GM19463 (cell line): Measurements from ENCODE around the gene ESRRB.

Experiments used
- ATAC-seq: cut with Tn5 transposase; IDR thresholded peaks from one replicate; pipeline ENCODE4 v1.9.1; 2021; ENCODE audit warnings: mild to moderate bottlenecking, moderate library complexity; ENCODE audit not compliant: unreplicated experiment

ESRRB gene

DNA sequence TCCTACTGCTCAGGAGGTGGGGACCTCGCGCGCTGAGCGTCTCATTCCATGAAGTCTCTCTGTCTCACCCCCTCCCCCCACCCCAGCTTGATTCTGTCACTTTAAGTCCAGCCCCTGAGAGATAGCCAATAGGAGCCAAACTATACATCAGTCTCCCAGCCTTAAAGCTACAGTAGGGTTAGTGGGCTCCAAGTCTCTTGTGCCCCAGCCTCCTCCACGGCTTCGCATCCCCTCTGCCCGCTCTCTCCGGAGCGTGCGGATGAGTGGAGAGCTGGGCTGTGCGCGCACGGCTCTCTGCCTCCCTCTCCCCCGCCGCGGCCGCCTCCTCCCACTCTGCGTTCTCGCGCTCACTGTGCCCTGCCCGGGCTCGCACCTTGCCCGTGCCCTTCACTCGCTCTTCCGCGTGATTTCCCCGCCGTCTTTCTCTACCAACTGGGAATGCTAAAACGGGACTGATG is at the start of gene ESRRB:
TSS of gene ESRRB (plus strand) at position 191 of the 458 bp plus-strand sequence. CDS start at position 456, 265 bp downstream.
- ATAC-seq = no peak

DNA sequence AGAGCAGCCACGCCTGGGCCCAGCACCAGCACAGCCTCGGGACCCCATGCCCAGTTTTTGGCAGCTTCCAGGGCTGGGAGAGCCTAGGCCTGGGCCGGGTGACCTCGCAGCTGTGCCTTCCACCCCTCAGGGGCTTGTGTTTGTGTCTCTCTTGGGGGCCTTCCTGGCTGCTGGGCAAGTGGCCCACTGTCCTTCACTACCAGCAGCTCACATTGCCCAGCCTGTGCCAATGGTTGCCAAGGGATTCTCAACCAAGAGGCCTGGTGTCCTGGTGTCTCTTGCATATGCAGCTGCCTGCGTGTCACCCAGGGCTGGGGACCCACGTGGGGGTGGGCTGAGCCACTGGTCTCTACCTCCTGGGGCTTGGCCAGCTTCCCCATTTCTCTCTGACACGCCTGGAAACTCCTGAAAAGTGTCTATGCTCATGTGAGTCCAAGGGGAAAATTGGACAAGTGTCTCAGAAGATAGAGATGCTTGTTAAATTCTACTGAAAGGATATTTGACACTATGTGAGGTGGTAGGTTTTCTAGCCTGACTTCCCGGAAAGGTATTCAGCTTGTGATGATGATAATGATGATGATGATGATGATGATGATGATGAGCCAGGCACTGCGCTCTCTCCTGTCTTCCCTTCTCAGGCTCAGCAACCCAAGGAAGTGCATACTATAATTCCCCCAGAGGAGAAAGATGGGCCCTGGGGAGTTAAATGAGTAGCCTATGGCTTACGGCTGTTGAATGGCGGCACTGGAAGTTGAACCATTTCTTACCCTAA is 48.8 kb upstream of the ESRRB start:
- no peak for ATAC-seq

DNA sequence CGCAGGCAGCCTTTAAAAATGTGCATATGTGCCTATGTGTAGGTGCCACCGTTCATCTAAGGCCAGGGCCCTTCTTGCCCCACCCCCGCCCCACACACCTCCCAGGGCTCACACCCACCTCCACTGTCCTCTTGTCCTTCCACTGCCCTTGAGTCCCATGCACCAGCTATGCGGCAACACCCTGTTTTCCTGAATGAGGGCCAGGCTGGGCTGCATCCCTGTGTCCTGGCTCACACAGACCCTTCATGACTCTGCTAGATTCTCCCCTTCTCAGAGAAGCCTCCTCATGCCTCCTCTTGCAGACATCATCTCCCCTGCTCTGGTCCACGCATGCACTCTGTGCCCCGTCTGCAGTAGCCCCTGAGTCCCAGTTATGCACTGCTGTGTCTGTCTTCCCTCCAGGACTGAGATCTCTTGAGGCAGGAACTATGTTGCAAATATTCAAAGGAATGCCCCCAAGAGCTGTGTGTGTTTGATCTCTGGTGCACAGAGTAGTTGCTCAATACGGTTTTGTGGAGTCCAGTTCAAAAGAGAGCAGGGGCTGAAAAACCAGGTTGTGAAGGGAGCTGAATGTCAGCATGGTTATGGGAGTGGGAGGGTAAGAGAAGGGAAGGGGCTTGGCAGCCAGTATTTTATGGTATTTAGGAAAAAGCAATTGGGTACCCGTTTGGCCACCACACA is 47.3 kb upstream of the ESRRB start:
- no peak for ATAC-seq

DNA sequence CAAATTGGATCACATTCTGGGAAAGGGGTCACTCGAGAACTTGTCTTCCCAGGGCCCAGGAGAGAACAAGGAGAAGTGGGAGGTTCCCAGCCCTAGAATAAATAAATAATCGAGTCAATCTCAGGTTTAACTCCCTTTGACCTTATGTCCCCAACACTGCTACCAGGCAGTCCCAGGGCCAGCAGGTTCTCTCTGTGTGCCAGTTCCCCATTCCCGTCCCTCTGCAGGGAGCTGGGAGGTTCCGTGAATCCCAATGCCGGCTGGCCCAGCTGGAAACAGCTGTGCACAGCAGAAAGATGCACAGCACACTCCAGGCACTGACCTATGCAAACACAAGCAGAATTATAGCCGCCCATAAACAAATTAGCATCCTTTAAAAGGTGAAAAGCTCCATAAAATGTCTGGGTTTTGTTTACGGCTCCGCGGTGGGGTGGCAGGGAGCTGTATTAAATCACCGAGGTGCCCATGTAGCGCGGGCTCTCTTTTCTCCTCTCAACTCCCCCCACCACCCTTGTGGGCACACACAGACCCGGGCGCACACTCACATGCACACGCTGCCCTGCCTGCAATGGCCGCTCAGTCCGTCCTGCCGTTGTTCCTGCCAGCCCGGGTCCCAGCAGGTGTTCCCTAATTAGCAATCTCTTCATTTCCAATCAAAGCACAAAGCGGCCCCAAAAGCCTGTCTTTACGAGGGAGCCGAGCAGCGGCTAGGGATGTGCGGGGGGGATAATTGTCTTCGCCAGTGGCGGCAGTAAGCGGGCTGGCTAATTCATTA is 46.6 kb upstream of the ESRRB start:
- ATAC-seq = no peak

DNA sequence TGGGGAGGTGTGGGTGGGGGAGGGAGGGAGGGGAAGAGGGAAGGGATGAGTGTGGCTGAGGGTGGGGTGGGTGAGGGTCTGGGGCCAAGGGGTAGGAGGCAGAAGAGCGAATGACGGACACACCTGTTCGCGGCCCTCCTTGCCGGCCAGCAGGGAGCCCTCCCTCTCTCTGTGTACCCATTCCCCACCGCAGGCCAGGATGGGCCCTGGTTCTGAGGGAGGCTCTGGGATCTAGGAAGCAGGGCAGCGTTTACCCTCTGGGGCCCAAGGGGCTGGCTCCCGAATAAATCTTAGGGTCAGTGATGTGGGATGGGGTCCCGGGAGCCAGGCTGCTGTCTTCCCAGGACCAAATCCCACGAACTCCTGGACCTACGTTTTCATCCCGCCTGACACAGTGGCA is 46.0 kb upstream of the ESRRB start:
- no peak for ATAC-seq

DNA sequence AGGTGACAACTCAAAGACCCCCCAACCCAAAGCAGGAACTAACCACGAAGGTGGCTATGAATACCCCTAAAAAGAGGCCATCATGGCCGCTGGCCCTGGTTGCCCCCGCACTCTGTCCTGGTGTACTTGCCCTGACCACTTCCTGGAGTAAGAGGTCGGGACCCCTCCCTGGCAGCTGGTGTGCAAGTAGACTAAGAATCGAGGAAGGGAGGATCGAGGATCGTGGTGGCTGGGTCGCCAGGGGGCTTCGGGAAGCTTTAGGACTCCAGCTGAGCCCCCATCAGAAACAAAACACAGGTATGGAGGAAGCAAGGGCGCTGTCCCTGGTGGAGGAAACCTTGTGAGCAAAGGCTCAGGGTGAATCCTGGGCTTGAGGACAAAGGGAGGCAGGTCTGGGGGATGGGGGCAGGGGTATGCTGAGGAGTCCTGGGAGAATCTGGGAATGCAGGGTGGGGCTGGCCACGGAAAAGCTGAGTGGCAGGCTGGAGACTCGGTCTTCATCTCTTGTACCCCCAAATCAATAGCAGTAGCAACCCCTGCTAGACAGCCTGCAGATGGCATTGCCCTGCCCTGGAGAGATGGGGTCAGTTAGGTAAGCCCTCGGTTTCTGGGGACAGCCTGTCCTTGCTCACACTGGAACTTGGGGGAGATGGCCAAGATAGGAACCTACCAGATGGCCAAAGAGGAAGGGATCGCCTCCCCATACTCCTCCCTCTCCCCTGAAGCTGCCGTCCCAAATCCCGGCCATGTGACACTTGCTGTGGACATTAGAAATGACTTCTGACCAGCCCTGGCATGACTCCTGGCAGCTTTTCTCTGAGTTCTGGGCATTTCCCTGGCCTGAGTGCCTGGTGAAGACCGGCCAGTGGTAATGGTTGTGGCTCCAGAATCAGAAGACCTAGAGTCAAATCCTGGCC is 45.3 kb upstream of the ESRRB start:
- ATAC-seq = no peak

DNA sequence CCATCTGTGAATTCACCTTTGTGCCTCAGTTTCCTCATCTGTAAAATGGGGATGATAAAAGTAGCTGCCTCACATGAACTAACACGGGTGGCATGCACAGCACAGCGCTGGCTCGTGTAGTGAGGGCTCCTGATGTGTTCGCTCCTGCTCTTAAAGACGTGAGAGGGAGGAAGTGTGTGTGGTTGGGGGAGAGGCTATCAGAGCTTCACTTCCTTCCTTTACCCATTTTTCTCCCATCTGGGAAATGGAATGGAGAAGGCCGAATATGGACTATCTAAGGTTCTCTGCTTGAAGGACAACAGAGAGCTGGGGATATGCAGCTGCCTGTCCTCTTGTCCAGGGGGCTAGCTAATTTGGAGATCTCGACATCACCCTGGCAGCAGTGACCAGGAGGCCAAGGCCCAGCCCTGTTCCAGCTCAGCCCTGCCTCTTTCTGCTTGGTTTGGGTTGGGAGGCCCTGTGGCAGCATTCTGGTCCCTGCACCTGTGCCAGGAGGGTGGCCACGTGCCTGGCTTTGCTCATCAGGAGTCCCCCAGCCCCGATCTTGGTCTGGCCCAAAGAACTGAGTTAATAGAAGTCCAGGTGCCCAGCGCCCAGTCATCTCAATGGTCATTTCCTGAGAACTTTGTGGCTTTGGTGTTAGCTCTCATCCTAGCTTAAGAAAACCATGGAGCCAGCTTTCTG is 44.5 kb upstream of the ESRRB start:
- no peak for ATAC-seq

DNA sequence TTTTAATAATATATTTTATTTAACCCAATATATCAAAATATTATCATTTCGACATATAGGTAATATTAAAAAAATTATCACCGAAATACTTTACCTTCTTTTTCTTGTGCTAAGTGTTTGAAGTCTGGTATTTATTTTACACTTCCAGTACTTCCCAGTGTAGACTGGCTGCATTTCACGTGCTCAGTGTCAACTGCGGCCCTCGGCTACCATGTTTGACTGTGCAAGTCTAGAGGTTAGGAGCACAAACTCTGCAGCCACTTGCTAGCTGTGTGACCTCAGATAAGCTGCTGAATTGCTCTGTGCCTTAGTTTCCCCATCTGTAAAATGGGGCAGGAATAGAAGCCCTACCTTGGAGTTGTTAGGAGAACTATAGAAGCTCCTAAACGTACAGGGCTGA is 42.3 kb upstream of the ESRRB start:
- no peak for ATAC-seq

DNA sequence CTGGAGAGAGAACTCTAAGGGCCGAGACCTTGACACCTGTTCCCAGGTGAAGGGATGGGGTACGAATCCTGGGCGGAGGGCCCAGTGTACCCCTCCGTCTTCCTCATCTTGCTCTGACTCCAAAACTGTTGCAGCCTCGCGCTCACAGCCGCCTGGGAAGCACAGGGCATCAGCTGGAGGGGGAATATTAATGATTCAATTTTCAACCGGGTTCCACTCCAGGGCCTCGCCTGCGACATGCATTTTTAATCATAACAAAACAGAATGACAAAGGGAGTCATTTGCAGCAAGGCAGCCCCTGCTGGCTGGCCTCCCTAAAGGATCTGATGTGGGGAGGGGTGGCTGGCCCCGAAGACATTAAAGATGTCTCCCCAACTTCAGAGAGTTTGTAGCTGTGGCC is 41.6 kb upstream of the ESRRB start:
- ATAC-seq = no peak

DNA sequence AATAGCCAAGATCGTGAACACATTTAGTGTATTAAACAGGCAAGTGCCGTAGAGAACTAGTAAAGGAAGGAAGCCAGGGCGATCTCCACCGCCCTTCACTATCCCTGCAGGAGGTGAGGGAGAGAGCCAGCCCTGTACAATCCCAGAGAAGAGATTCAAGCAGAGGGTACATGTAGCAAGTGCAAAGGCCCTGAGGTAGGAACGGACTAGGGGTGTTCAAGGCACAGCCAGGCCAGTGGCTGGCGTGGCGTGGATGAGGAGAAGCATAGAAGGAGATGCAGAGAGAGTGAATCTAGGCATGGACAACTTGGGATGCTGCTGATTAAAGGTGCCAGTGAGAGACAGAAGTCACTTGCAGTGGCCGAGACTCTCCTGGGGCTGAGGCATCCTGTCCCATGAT is 39.1 kb upstream of the ESRRB start:
- ATAC-seq = no peak

DNA sequence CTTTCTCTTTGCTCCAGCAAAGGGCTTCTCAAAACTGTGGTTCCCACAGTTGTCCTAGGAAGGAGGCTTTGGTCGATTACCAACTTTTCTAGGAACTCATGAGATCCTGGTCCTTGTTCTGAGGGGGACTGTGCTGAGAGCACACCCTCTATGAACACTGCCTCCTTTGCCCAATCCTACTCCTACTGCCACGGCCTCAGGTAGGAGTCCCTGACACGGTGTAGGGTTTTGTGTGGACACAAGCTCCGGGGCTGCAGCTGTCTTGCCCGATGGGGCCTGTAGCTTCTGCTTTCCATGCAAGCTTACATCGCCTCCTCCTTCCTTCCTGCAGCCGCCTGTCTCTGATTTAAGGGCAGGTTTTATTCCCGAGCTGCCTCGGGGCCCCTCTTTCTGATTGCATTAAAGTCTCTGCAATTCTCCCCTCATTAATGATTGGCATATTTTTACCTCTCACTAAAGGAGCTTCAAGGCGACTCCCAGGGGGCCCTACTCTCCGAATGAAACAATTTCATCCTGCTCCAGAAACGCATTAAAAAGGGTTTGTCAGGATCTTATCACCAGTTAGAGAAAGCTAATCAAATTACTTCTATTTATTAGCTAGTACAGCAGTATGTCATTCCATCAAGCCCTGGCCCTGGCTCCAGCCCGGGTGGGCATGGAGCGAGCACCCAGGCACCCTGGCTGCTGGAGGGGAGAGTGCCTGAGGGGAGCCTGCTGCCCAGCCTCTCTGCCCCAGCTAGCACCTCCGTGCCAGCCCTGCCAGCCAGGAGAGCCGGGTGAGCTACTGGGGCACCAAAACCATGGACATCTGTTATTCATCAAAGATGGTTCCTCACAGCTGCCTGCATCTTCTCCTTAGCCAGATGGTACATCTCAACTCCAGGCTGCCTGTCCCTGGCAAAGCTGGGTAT is 38.0 kb upstream of the ESRRB start:
- no peak for ATAC-seq

DNA sequence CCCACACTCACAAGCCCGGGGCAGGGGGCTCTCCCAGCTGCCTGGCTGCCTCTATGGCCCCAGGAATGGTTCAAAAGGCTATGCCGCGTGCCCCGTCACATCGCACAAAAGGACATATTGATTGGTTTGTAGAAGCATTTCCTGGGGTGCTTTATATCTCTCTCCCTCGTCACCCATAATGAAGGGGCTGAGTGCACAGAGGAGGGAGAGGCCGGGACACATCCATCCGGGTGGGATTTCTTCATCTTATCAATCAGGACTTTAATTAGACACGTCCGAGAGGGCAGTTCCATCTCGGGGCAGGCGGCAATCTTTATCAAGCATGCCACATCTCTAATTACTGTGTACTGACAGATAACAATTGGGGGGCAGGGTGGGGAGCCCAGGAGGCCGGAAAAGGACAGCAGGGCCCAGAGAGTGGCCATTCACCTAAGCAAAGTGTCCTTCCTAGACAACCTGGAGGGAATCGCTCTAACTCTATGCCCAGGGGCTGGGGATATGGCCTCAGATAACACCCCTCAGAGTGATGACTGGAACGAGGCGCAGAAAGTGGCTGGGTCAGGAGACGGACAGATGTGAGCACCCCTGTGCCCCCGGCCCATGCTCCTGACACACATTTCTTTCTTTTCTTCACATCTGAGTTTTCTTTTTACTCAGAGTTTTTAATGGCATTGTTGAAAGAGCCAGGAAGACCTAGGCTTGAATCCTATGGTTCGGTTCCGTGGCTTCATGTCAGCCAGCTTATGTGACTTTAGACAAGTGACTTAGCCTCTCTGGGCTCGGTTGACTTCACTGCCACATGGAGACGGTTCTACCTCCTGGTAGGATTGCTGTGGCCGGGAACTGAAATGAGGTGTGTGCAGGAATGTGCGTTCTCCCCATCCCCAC is 36.0 kb upstream of the ESRRB start:
- ATAC-seq = no peak

DNA sequence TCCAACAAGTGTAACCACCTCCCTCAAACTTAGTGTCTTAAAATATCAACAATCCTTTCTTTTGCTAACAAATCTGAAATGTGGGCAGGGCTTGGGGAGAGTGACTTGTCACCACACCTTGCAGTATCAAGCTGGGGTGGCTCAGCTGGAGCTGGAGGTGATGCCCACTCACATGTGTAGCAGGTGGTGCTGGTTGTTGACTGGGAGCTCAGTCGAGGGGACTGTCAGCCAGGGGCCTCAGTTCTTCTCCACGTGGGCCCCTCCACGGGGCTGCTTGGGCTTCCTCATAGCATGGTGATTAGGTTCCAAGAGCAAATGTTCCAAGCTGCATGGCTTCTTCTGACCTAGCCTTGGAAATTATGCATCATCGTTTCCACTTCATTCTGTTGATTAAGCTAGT is 32.6 kb upstream of the ESRRB start:
- no peak for ATAC-seq

DNA sequence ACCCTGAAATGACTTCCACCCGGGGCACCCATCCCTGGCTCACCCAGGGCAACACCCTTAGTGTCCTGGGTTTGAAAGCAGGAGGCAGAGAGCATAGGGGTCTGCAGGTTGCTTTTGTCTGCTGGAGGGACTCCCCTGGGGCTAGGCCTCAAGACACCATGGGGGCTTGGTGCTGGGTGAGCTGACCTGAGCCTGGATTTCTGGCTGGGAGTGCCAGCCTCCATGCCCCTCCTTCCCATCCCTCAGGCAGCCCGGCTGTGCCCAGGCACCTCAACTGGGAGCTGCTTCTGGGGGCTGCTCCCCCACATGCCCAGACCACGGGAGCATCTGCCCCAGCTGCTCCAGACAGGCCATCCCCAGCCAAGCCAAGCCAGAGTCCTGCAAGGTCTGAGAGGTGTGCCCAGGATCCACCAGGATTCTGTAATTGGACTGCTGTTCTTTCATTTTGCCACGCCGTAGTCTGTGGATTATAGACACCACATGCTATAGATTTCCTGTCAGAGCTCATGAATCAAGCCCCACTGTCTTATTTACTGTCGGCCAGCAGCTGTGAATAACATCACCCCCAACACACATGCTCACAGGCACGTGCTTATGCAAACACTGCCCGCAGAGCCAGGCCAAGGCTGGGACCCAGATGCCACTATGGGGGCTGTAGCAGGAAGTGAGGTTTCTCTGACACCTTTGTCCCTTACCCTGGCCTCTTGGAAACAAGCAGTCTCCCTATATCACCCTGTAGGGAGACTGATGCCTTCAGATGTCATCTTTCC is 29.4 kb upstream of the ESRRB start:
- no peak for ATAC-seq

DNA sequence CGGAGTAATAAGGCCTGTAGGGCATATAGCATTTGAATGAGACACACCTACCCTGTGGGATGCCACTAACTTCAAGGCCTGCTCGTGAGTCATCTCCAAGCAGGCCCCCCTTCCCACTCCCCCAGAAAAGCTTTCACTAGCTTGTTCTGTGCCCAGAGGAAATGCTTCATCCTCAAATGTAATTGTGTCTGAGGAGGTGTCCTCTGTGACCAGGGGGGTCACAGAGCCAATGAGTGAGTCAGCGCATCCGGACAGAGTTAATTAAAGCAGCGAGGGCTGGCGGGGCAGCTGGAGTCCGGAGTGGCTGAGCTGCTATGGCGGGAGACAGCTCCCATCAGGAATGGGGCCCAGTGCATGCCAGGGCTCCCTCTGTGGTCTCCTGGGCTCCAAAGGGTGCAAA is 27.0 kb upstream of the ESRRB start:
- ATAC-seq = no peak

DNA sequence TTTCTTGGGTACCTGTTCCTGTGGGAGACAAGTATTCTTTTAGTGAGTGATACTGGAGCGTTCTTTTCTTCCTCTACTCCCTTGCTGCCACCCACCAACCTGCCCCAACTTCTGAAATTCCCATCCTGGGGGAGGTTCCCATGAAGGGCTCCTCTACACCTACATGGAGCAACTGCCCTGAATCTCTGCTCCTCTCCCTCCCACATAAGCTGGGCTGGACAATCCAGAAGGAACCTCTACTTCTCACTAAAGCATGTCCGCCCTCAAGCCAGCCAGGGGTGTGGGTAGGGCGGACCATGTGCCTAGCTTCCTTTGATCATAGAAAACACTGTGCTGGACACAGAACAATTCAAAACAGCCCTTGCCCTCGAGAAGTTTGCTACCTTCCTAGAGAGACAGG is 25.9 kb upstream of the ESRRB start:
- no peak for ATAC-seq

DNA sequence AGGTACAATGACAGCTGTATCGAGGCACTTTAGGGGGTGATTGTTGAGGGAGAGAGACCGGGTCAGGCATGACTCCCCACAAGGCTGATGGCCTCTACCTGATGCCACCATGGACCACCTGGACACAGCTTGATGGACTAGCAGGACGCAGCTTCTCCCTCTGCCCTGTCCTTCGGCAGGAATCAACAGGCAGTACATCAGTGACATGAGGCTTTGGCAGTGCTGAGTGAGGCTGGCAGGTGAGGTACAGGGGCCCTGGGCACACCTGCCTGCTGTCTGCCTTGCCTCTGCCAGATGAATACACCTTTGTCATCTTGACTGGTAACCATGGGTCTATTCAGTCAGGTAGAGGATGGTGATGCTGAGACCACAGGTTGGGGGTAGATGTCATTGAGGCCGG is 25.3 kb upstream of the ESRRB start:
- no peak for ATAC-seq
